GOT3 (cell line): Measurements from ENCODE around the gene ZBTB49.

ENCODE experiments used
- DNase-seq: peaks from one replicate; lab custom pipeline; 2025; ENCODE audit warnings: mixed read lengths; lab: John Stamatoyannopoulos, UW

Gene ZBTB49

DNA sequence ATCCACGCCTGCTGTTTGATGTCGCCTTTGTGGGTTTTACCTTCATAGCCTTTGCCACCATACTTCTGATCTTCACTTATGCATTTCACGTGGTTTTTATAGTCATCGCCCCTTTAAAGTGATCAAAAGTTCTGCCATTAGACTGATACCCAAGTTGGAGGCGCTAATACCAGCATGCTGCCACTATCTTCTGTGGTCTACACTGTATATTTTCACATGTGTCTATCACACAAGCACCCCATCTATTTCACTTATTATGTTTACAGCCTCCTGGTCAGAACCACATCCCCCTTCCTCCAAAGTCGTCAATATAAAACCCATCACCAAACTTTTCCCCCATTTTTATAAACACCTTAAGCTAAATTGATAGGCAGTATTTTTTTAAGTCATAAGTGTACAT lies 8.3 kb upstream of the ZBTB49 start:
- no peak for DNase-seq

DNA sequence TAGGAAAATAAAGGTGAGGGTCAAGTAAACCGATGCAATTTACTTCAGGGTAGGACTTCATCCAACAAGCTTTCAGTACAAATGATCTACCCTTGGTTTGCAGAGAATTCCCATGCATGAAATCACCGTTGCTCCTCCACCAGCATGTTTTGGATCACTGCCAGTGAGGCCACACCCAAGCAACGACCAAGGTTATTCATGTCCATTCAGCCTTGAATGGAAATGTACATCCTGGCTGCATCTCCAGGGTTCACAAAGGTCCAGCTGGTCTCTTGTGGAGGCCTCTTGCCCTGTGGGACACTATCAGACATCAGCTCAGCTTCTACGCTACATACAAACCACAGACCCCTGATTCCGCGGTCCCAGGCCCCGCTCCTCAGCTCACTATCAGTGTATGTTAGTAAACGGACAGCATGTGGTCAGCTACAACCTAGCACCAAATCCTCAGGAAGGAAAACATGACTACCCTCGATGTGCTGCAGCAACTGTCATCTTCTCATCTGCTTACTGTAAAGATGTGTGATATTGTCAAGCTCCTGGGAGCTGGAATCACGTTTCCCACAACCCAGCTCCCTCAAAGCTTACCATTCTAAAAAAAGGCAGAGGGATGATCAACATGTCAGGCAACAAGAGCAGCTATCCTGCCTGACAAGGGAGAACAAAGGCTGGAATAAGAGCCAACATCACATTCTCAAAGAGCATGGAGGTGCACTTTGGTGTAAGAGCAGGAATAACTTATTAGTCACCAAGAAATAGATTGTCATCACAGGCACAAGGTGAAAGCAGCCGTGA lies 5.0 kb upstream of the ZBTB49 start:
- no peak for DNase-seq

DNA sequence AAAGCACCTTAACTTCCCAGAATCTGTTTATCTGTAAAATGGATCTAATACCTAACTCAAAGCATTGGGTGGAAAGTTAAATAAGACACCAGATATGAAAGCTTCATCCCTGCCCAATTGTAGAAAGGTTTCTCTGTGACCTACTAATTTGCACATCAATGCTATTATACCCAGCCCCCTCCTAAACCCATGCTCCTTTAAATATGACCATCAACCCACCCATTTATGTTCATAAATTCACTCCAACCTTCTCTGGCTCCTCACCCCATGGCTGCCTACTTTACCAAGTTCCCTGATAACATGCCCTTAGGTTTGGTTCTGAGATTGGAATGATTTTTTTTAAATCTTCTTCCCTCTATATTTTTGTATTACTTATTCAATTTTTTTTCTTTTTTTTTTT lies 2.0 kb upstream of the ZBTB49 start:
- DNase-seq, result no peak

DNA sequence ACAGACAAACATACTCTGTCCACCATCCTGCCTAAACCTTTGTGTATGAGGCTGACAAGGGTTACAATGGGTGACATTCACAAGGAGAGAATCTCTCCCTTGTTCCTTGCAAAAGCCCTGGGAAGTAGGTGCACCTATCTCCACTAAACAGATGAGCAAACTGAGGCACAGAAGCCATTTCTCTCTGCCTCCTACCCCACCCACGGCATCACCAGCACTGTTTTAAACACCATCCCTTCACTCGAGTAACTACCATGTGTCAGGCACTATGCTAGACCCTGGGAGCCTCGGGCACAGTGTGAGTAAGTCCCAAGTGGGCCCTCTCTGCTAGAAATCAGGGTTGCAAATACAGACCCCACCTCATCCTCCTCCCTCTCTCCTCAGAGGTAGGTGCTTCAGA lies 996 bp upstream of the ZBTB49 start:
- DNase-seq, result no peak

DNA sequence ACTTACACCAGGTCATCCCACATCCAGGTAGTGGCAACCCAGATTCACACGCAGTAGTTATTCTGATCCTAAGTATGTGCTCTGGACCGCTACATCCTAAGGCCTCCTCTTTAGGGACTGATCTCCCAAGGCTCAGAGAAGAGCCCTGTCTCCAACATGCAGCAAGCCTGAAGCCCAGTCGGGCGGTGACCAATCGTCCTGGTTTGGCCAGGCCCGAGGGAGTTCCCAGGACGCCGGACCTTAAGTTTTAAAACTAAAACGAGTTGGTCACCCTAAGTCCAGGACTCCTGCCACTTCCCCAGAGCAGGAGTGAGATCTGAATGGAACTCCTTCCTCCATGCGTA lies 482 bp upstream of the ZBTB49 start:
- no peak for DNase-seq

DNA sequence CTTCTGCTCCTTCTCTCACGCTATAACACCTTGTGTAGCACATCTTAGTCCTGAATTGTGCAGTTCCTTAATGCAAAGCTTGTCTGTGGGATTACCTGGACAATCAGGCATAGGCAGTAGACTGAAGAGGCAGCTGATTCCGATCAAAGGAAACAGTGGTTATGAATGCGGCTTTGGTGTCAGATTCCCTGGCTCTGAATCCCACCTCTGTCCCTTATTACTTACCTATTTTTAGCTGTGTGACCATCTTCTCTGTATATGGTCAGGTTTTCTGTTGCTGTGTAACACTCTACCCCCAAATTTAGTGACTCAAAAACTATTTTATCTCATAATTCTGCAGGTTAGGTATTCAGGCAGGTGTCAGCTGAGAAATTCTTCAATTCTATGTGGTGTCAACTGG lies 3.2 kb downstream of the ZBTB49 start:
- DNase-seq, result no peak

DNA sequence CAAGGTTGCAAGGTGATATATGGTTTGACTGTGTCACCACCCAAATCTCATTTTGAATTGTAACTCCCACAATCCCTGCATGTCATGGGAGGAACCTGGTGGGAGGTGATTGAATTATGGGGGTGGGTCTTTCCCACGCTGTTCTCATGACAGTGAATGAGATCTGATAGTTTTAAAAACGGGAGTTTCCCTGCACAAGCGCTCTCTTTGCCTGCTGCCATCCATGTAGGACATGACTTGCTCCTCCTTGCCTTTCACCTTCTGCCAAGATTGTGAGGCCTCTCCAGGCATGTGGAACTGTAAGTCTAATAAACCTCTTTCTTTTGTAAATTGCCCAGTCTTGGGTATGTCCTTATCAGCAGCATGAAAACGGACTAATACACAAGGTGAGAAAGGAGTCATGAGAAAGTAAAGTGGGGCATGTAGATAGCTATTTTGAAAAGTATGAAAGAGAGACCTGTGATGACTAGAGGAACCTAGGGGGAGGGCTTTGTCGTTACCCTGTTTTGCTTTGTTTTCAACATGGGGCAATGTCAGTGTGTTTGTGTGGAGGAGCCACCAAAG lies 6.3 kb downstream of the ZBTB49 start:
- DNase-seq, result no peak

DNA sequence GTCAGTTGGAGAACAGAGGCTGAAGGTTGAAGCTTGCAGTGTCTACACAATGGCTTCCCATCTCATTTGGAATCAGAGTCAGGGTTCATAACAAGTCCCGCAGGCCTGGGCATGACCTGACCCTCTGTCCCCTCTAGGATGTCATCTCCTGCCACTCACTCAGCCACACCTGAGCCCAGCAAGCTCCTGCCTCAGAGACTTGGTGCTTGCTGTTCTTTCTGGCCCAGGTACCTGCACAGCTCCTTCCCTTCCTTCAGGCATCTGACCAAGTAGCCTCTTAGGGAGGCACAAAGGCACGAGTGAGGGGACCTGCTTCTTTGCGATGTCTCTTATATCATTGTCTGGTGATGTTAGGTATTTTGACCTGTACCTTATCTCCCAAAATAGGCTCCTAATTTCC lies 9.0 kb downstream of the ZBTB49 start:
- no peak for DNase-seq

DNA sequence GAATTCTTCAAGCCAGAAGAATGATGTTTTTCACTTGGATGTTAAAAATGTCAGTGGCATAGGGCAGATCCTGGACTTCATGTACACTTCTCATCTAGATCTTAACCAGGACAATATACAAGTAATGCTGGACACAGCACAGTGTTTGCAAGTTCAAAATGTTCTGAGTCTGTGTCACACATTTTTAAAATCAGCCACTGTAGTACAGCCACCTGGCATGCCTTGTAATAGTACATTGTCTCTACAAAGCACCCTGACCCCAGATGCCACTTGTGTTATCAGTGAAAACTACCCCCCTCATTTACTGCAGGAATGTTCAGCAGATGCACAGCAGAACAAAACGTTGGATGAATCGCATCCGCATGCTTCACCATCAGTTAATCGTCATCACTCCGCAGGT lies 11.9 kb downstream of the ZBTB49 start:
- no peak for DNase-seq

DNA sequence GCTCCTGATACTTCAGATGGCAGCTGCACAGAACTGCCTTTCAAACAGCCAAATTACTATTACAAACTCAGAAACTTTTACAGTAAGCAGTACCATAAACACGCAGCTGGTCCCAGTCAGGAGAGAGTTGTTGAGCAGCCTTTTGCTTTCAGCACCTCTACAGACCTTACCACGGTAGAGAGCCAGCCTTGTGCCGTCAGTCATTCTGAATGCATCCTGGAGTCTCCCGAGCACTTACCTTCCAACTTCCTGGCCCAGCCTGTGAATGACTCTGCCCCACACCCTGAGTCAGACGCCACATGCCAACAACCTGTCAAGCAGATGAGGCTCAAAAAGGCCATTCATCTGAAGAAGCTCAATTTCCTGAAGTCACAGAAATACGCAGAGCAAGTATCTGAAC lies 12.4 kb downstream of the ZBTB49 start:
- no peak for DNase-seq

DNA sequence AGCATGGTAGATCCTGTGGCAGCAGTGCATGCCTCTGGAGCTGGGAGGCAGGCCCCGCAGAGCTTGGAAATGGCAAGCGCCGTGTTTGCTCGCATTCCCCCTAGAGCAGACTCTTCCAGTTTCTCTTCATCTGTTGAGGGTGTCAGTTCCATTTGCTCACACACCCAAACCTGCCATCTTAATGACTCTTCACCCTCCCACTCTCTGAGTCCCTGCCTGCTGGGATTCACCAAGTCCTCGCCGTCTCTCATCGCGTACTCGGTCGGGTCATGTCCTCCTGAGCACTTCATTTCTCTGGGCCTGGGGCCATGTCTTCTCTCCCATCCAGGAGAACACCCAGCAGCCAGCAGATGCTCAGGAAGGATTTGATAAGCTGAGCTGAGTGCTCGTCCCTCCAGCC lies 16.9 kb downstream of the ZBTB49 start:
- no peak for DNase-seq

DNA sequence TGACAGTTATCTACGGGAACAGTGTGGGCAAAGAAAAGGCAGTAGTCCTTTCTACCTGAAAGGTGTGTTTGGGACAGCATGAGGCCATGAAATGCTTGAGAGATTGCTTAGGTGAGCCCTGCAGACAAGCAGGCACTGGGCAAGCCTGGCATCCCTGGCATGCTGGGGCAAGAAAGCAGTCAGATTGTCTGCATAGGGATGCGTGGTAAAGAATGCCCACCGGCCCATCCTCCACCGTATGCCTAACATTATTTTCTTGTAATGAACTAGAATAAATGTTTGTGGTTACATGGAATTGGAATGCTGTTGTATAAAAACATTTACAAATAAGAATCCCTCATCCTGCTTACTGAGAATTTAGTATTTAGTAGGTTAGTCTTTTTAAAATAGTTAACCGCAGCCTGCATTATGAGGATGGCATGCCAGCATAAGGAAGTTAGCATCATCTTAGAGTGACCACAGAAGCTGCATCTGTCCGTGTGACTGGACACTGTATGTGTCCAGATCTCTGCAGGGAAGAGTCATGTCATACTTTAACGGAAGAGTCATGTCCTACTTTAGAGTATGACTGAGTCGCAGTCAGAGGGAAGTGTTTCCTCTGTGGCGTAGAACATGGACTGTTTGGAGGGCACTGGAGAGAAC lies 18.9 kb downstream of the ZBTB49 start:
- DNase-seq, result no peak

DNA sequence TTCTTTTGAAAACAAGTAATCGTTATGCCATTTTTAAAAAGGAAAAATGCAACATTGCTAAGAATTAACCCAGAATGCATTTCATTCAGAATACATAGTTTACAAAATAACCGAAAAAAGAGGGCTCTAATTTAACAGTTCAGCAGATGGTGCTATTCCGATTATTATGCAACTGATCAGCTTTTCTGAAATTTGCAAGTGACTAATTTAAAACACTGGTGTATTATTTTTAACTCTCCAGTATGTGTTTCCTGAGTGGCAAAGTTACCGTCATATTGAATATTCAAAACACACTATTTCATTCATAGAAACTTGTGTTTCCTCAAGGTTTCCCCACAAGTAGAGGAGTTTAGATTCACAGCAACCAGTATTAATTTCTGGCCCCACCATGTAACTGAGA lies 21.1 kb downstream of the ZBTB49 start:
- no peak for DNase-seq

DNA sequence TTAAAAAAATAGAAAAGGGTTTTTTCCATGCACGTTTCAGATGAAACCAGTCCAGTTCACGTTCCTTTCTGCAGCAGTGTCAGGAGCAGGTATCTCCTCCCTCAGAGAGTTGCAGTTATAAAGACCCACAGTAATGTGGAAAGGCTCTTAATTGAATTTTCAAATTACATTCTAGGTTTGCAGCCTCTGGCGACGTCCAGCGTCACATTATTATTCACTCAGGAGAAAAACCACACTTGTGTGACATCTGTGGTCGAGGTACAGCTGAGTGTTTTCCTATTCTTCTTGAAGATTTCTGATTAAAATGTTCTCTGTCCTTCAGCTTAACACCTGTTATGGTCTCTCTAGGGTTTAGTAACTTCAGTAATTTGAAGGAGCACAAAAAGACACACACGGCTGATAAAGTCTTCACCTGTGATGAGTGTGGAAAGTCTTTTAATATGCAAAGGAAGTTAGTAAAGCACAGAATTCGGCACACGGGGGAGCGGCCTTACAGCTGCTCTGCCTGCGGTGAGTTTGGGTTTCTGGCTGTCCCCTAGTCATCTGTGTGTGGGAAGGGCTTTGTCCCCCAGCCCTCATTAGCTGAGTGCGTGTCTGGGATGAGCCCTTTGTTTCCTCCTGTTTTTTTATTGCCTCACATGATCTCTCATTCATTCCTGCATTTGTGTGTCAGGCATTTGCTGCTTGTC lies 25.6 kb downstream of the ZBTB49 start:
- DNase-seq, result no peak

DNA sequence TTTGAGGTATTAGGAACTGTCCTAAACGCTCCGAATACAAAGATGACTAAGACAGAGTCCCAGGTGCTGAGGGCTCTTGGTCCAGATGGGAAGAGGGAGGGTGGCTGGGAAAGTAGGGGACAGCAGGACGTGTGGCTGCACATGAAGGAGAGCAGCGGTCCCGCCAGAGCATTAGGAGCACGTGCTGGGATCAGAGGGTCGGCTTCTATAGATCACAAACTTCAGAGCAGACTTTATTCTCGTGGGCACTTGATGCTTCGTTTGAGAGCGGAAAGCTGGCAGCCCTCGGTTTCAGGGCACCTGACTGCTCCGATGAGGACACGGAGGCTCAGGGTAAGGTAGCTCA lies 26.1 kb downstream of the ZBTB49 start:
- DNase-seq, result no peak

DNA sequence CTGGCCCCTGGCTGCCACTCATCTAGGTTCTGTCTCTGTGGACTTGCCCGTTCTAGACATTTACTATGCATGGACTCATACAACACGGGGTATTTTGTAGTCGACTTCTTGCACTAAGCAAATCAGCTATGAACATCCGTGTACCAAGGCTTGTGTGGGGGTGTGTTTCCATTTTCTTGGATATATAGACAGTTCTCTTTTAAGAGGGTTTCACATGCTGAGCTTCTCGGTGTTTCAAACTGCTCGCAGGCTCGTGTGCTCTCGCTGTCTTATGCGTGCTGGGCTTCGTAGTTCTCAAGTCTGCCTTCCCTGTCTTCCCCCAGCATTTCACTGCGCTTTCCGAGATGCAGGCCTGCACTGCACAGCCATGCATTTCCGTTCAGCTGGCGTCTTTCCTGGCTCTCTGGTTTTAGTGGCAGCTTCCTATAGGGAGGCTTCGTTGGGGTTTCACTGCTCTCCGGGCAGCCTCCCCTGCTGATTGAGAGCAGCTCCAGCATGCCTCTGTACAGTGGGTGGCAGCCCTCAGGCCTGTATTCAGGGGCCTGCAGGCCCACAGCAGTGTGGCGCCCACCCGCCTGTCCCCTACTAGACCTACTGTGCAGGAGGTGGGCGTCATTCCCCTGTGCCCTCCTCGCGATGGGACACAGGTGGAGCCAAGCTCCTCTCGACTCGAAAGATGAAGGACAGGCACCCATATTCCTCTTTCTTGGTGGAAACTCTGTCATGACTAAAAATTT lies 27.6 kb downstream of the ZBTB49 start:
- no peak for DNase-seq

DNA sequence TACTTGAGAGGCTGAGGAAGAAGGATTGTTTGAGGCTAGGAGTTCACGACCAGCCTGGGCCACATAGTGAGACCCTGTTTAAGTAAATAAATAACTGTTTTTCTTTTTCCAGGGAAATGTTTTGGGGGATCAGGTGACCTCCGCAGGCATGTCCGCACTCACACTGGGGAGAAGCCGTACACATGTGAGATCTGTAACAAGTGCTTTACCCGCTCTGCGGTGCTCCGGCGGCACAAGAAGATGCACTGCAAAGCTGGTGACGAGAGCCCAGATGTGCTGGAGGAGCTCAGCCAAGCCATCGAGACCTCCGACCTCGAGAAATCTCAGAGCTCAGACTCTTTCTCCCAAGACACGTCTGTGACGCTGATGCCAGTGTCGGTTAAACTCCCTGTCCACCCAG lies 30.5 kb downstream of the ZBTB49 start:
- no peak for DNase-seq

DNA sequence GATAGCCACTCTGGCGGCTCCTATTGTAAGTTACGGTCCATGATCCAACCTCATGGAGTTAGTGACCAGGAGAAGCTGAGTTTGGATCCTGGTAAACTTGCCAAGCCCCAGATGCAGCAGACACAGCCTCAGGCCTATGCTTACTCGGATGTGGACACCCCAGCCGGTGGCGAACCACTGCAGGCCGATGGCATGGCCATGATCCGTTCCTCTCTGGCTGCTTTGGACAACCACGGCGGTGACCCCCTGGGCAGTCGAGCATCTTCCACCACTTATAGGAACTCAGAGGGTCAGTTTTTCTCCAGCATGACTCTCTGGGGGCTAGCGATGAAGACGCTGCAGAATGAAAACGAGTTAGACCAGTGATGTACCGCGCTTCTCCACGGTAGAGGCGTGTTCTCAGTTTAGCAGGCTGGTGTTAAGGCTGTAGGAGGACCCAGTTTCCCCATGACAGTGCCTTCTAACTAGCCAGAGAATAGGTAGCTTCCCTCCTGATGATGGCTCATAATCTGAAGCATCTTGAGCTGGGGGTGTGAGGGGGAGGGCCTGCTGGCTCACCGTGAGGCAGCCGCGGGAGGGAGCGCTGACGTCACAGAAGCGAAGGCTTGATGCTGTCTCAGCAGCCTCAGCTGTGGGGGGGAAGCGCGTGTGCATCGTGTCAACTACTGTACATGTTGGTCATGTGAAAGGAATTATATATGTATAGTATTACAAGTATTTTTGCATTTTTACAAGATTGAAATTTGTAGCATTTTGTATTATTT lies 31.1 kb downstream of the ZBTB49 start:
- no peak for DNase-seq

DNA sequence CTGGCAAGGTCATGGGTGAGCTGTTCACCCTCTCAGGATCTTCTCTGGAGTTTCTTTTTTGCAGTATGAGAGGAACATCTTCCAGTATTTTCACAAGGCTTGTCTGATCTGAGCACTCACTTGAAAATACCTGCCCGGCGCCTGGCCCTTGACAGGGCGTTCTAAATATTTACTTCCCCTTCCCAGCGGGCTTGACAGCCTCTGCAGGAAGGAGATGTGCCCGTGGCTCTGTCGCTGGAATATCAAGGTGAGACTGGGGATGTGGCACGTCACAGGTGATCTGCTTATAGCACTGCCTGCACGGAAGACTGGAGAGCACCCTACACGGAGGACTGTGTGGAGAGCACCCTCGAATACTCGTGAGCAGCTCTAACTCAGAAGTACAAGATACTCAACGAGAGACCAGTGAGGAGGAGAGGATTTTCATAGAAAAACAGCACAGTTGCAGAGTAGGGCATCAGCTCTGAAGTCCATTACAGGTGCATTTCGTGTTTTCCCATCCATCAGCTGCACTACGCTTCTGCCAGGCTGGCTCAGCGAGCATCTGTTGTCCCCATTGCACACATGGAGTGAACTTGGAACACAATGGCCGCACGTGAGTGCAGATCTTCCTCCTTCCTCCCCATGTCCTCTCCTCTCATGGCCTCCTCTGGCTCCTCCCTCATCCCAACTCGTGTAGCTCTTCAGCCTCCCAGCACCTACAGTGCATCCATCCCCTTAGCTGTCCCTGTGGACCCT lies 32.1 kb downstream of the ZBTB49 start:
- no peak for DNase-seq

DNA sequence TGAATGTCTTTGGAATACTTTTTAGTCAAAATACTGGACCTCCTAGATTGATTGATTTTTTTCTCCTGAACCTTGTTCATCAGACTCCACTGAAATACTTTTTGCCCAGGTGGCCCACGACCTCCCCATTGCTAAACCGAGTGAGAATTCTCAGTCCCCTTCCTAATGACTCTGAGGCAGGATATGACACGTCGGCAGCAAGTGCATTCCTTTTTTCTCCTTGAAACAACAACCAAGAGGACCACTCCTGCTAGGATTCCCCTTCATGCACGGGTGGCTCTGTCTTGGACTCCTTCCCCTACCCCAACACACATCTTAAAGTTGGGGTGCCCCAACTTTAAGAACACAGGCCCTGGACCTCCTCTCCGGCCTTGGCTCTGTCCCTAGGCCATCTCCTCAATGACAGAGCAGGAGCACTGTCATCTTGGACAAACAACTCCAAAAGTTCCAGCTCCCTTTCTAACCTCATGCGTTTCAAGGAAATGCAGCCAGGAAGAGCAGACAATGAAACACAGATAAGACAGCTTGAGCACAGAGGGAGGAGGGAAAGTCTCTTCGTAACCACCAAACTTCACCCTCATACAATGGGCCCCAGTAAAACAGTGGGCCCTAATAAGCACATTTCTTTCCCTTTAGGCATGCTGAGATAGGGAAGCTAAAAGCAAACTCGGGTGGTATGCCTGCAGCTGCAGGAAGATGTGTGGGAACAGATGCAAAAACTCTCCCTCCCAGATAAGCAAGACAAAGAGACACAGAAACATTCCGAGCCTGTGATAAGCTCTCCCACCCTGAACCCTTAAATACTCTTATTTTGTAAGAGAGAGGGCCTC lies 33.9 kb downstream of the ZBTB49 start:
- DNase-seq, result no peak
